ENCODE results near the gene ENGASE. TPM values are rescaled to one million over a fixed set of nuclear protein-coding genes. Genes with fewer than 3 reads are reported as not detected.

Gene ENGASE
- total RNA-seq, 4 donors from 2014 or later: 8.3 to 46.5 (median 16.2) TPM

DNA sequence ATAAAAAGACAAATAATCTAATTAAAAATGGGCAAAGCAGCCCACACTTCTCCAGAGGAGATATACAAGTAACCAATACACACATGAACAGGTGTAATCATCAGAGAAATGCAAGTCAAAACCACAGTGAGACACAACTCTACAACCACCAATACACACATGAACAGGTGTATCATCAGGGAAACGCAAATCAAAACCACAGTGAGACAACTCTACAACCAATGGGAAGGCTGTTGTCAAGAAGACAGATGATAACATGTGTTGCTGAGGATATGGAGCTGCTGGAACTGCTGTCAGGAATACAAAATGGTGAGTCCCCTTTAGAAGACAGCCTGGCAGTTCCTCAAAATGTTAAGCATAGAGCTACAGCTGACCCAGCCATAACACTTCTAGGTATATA is 22.5 kb upstream of the ENGASE start:
- Histone ChIP-seq H3K4me1 (peaks cover 0 to 14% (median 0%) of the 10 kb centered on the region in 3 donors), H3K4me3 (no peak overlapping the region), H3K27ac (no peak overlapping the region), H3K9me3 (peaks cover 0 to 12% (median 0%) of the 10 kb centered on the region in 3 donors), H3K27me3 (no peaks in the 10 kb centered on the region), H3K36me3 (peaks cover 0 to 39% of the 10 kb centered on the region in 2 donors)
- no peak for TF ChIP-seq POLR2AphosphoS5 (IDR thresholded peaks at IDR 0.05)
- TF ChIP-seq, protein P1, sequence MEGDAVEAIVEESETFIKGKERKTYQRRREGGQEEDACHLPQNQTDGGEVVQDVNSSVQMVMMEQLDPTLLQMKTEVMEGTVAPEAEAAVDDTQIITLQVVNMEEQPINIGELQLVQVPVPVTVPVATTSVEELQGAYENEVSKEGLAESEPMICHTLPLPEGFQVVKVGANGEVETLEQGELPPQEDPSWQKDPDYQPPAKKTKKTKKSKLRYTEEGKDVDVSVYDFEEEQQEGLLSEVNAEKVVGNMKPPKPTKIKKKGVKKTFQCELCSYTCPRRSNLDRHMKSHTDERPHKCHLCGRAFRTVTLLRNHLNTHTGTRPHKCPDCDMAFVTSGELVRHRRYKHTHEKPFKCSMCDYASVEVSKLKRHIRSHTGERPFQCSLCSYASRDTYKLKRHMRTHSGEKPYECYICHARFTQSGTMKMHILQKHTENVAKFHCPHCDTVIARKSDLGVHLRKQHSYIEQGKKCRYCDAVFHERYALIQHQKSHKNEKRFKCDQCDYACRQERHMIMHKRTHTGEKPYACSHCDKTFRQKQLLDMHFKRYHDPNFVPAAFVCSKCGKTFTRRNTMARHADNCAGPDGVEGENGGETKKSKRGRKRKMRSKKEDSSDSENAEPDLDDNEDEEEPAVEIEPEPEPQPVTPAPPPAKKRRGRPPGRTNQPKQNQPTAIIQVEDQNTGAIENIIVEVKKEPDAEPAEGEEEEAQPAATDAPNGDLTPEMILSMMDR (IDR thresholded peaks at IDR 0.05): no peak
- no peak for TF ChIP-seq EP300 (IDR thresholded peaks at IDR 0.05)
- TF ChIP-seq POLR2A (IDR thresholded peaks at IDR 0.05): no peak
- WGBS, 2 donors (ENCODE audit: low coverage in 1 of 2): 88 to 100% methylated on average over 1 of the region's 1 CpG
- ATAC-seq: no peak

DNA sequence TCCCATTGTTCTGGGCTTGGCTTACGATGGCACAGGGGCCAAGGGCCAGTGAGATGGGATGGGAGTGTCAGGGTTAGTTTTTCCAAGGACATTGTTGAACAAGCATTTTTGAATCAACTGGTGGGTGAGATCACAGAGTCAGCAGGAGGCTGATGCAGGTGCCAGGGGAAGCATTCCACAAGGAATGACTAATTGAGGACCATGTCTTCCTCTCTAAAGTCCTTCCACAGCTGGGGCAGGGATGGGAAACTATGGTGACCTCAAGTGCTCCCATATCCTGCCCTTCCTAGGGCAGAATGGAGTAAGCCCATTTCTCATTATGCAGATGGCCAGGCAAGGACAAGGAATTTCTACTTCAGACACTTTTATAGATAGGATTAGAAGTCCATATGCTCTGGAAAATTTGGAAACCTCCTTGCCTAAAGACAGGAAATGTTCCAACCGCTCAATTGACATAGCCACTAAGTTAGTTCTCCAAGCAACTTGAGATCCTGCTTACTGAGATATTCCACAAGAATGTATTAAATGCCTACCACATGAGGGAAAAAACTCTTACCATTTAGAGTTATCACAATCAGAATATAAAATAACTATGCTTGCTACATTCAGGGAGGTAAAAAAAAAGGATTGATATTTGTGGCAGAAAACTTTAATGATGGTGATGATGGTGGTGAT is 21.2 kb upstream of the ENGASE start:
- no peak for ATAC-seq

DNA sequence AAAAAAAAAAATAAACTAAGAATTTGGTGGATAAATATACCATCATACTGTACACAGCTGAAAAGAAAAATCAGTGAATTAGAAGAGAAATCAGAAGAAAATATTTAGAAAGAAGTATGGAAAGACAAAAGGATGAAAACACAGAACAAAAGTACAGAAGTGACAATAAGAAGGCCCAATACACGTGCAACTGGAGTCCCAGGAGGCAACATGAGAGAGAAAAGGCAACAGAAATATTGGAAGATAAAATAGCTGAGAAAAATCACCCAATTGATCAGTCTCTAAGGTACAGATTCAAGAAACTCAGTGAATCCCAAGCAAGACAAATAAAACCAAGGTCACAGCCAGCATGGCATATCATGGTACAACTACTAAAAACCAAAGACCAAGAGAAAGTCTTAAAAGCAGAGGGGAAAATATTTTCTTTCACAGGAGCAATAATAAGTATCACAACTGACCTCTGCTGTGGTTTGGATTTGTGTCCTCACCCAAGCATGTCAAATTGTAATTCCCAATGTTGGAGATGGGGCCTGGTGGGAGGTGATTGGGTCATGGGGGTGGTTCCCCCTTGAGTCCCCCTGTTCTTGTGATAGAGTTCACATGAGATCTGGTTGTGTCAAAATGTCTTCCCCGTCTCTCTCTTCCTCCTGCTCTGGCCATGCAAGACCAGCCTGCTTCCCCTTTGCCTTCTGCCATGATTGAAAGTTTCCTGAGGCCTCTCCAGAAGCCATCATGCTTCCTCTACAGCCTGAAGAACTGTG is 20.2 kb upstream of the ENGASE start:
- no peaks in the 10 kb centered on the region for H3K4me1 ChIP-seq
- no peak for TF ChIP-seq POLR2A (IDR thresholded peaks at IDR 0.05)
- no peak for TF ChIP-seq POLR2AphosphoS5 (IDR thresholded peaks at IDR 0.05)
- TF ChIP-seq, protein P1 (IDR thresholded peaks at IDR 0.05): no peak
- no peak for TF ChIP-seq EP300 (IDR thresholded peaks at IDR 0.05)
- no peak for ATAC-seq
- H3K27me3 ChIP-seq: no peaks in the 10 kb centered on the region
- 60 to 63% methylated on average over 1 to 2 of the region's 2 CpGs for WGBS, 2 donors (ENCODE audit: low coverage in 1 of 2)
- H3K4me3 ChIP-seq: no peak overlapping the region
- peaks cover 0 to 17% of the 10 kb centered on the region in 2 donors for H3K36me3 ChIP-seq
- peak overlapping the region in 2 of 4 donors; percentile 25 to 37 for H3K27ac ChIP-seq
- peaks cover 0 to 12% (median 0%) of the 10 kb centered on the region in 3 donors for H3K9me3 ChIP-seq

More for the DNA sequence above, 21.2 kb upstream of the ENGASE start:
- Histone ChIP-seq H3K9me3 (peaks cover 0 to 12% (median 0%) of the 10 kb centered on the region in 3 donors), H3K27me3 (no peaks in the 10 kb centered on the region), H3K4me3 (no peak overlapping the region), H3K36me3 (peaks cover 0 to 27% of the 10 kb centered on the region in 2 donors), H3K27ac (no peak overlapping the region), H3K4me1 (peaks cover 0 to 2% (median 0%) of the 10 kb centered on the region in 3 donors)
- 65 to 83% methylated on average over 1 to 2 of the region's 2 CpGs for WGBS, 2 donors (ENCODE audit: low coverage in 1 of 2)
- TF ChIP-seq, protein P1 (IDR thresholded peaks at IDR 0.05): no peak
- TF ChIP-seq EP300 (IDR thresholded peaks at IDR 0.05): no peak
- TF ChIP-seq POLR2AphosphoS5 (IDR thresholded peaks at IDR 0.05): no peak
- TF ChIP-seq POLR2A (IDR thresholded peaks at IDR 0.05): no peak

DNA sequence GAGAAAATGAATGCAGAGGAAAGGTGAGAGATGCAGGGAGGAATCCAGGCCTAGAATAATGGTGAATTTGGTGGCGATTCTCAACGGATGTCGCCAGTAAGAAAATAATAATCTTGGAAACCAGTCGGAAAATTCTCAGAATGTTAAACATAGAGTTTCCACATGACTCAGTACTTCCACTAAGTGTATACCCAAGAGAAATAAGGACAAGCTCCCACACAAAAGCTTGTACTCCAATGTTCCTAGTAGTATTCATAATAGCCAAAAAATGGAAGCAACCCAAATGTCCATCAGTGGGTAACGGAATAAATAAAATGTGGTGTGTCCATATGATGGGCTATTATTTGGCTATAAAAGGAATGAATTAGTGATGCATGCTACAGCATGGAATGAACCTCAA is 19.4 kb upstream of the ENGASE start:
- no peak for ATAC-seq
- no peak for TF ChIP-seq POLR2A (IDR thresholded peaks at IDR 0.05)
- TF ChIP-seq, protein P1 (IDR thresholded peaks at IDR 0.05): no peak
- no peak for TF ChIP-seq EP300 (IDR thresholded peaks at IDR 0.05)
- TF ChIP-seq POLR2AphosphoS5 (IDR thresholded peaks at IDR 0.05): no peak
- 80 to 81% methylated on average over 5 of the region's 5 CpGs for WGBS, 2 donors (ENCODE audit: low coverage in 1 of 2)
- H3K9me3 ChIP-seq: peaks cover 0 to 12% (median 0%) of the 10 kb centered on the region in 3 donors
- no peaks in the 10 kb centered on the region for H3K4me1 ChIP-seq
- H3K4me3 ChIP-seq: no peak overlapping the region
- H3K27ac ChIP-seq: no peak overlapping the region
- no peaks in the 10 kb centered on the region for H3K27me3 ChIP-seq
- H3K36me3 ChIP-seq: peaks cover 0 to 8% of the 10 kb centered on the region in 2 donors
